Transverse colon (tissue), 4 donors: ENCODE data around the gene CACNA1S. TPM values are rescaled to one million over a fixed set of nuclear protein-coding genes. Genes with fewer than 3 reads are reported as not detected.

Source experiments
- DNase-seq: peaks from one replicate; pipeline ENCODE4 v3.0.0-alpha.2; 2019
- H3K27ac ChIP-seq, 4 donors: fragments of 200-600 bp; sonication (generic); 2 replicates each; pipeline ENCODE4 v1.5.1; 2016 to 2018; ENCODE audit warnings: inconsistent platforms in 4 of 4
- H3K27me3 ChIP-seq: fragments of 200-600 bp; sonication (generic); 2 replicates; pipeline ENCODE4 v1.5.1; 2017; ENCODE audit warnings: inconsistent platforms
- H3K36me3 ChIP-seq, 4 donors: fragments of 200-600 bp; sonication (generic); 2 replicates each; pipeline ENCODE4 v1.5.1; 2017 to 2019; ENCODE audit warnings: inconsistent platforms in 4 of 4
- H3K4me1 ChIP-seq, 4 donors: fragments of 200-600 bp; sonication (generic); 2 replicates each; pipeline ENCODE4 v1.5.1; 2017 to 2020; ENCODE audit warnings: inconsistent platforms in 4 of 4
- H3K4me3 ChIP-seq, 4 donors: fragments of 200-600 bp; sonication (generic); 1 replicate in 1 of 4; 2 replicates in 3 of 4; pipeline versions ENCODE4 v1.5.1 to v1.6.1; 2017 to 2019; ENCODE audit warnings: inconsistent platforms in 4 of 4
- H3K9me3 ChIP-seq, 2 donors: fragments of 200-600 bp; sonication (generic); 2 replicates each; pipeline ENCODE4 v1.5.1; 2017 to 2019; ENCODE audit warnings: inconsistent platforms in 2 of 2
- CTCF ChIP-seq, 5 experiments: fragments of 200-600 bp in 3 of 5; fragments of 450-650 bp in 2 of 5; sonication (generic) in 3 of 5; IDR thresholded peaks; 1 replicate in 2 of 5; 2 replicates in 3 of 5; pipeline ENCODE4 v1.5.1; 2016 to 2017; ENCODE audit warnings: antibody characterized with exemption in 5 of 5, inconsistent platforms in 3 of 5, mild to moderate bottlenecking in 2 of 5, moderate library complexity in 1 of 5
- EP300 ChIP-seq: sonication (generic); formaldehyde crosslinking; IDR thresholded peaks from one replicate; pipeline ENCODE4 v1.6.1; 2017; ENCODE audit warnings: antibody characterized with exemption, low read depth
- POLR2A ChIP-seq: fragments of 450-650 bp; IDR thresholded peaks from one replicate; pipeline ENCODE4 v1.6.1; 2016; ENCODE audit warnings: antibody characterized with exemption, mild to moderate bottlenecking, moderate library complexity
- POLR2AphosphoS5 ChIP-seq, 3 donors: sonication (generic); formaldehyde crosslinking; IDR thresholded peaks; one replicate each; pipeline ENCODE4 v1.6.1; 2016; ENCODE audit warnings: antibody characterized with exemption in 3 of 3
- WGBS, 2 donors: methylation state at CpG; one replicate each; pipeline ENCODE4 v1.1.5; 2018; ENCODE audit warnings: low coverage in 1 of 2; 5-methylcytosine and 5-hydroxymethylcytosine counted together
- in situ Hi-C, 4 donors: fragments of 200-750 bp; cut with MboI; loops; one replicate each; pipeline versions ENCODE4 v1.15.0 to v1.15.1; 2017; ENCODE audit warnings: low sequenced_read_pairs in 3 of 4, low pct_ligation_motif_present in 1 of 4, low pct_unique_long_range_greater_than_20kb in 1 of 4
- intact Hi-C: fragments of 100-400 bp; cut with DNase I; formaldehyde crosslinking; loops from one replicate; pipeline ENCODE4 v1.15.1; 2023; ENCODE audit warnings: low total_unique reads
- total RNA-seq, 4 donors: library from RNA; depleted of rRNA; stranded (reverse); fragments of >200 nt; gene quantifications; one replicate each; pipeline ENCODE4 v1.1.0, GENCODE V29; 2016

Gene CACNA1S
- total RNA-seq, 4 donors from 2014 or later, result not detected

GRCh38 chr1:201072922-201073321 lies 39.3 kb downstream of the CACNA1S start:
- intact Hi-C loops (no loop called here), in situ Hi-C loops (no loop called here)
- Histone ChIP-seq H3K27ac (no peak overlapping the region), H3K4me3 (no peak overlapping the region), H3K4me1 (no peaks in the 10 kb centered on the region), H3K36me3 (no peaks in the 10 kb centered on the region), H3K9me3 (no peaks in the 10 kb centered on the region), H3K27me3 (no peaks in the 10 kb centered on the region)
- no peak for TF ChIP-seq POLR2A
- TF ChIP-seq EP300, result no peak
- TF ChIP-seq POLR2AphosphoS5 (IDR thresholded peaks at IDR 0.05), result no peak
- TF ChIP-seq CTCF (IDR thresholded peaks at IDR 0.05), result no peak
- WGBS, 2 donors, result 88% methylated on average over 6 of the region's 6 CpGs; no CpG with 5 or more reads in 1 of the 2 donors
- no peak for DNase-seq

GRCh38 chr1:201072149-201072548 lies 40.1 kb downstream of the CACNA1S start:
- Histone ChIP-seq H3K9me3 (no peaks in the 10 kb centered on the region), H3K27ac (no peak overlapping the region), H3K27me3 (no peaks in the 10 kb centered on the region), H3K4me3 (no peak overlapping the region), H3K36me3 (no peaks in the 10 kb centered on the region), H3K4me1 (no peaks in the 10 kb centered on the region)
- in situ Hi-C loops, result no loop called here
- no peak for DNase-seq
- intact Hi-C loops, result no loop called here
- TF ChIP-seq POLR2A (no peak), EP300 (no peak), CTCF (IDR thresholded peaks at IDR 0.05) (no peak), POLR2AphosphoS5 (IDR thresholded peaks at IDR 0.05) (no peak)
- WGBS, 2 donors, result 62% methylated on average over 5 of the region's 5 CpGs; no CpG with 5 or more reads in 1 of the 2 donors

DNA sequence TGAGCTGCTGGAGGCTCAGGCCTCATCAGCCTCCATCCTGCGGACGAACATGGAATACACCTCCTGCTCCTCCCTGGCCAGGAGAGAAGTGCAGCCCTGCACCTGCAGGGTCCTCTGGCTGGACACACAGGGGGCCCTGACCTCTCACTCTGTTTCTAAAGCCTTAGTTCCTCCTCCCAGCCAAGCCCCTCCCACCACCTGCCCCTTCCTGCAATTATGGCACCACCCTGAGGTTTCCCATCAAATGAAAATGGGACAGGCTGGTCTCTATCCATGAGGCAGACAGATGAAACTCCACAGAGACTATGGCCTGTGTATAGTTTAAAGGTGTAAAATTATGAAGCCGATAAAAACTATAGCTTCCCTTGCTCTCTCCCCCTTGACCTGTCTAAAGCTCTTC lies 42.6 kb downstream of the CACNA1S start:
- intact Hi-C loops (no loop called here), in situ Hi-C loops (no loop called here)
- Histone ChIP-seq H3K4me3 (no peak overlapping the region), H3K9me3 (no peaks in the 10 kb centered on the region), H3K4me1 (no peaks in the 10 kb centered on the region), H3K27me3 (no peaks in the 10 kb centered on the region), H3K36me3 (no peaks in the 10 kb centered on the region), H3K27ac (no peak overlapping the region)
- DNase-seq, result no peak
- TF ChIP-seq CTCF (IDR thresholded peaks at IDR 0.05) (no peak), POLR2AphosphoS5 (IDR thresholded peaks at IDR 0.05) (no peak), EP300 (no peak), POLR2A (no peak)
- WGBS, 2 donors, result 71 to 91% methylated on average over 1 to 3 of the region's 3 CpGs

- no peak overlapping the region for H3K27ac ChIP-seq
- TF ChIP-seq CTCF (IDR thresholded peaks at IDR 0.05), result no peak
- TF ChIP-seq POLR2A, result no peak
- TF ChIP-seq POLR2AphosphoS5 (IDR thresholded peaks at IDR 0.05), result no peak
- H3K36me3 ChIP-seq, result no peaks in the 10 kb centered on the region
- no peaks in the 10 kb centered on the region for H3K27me3 ChIP-seq
- intact Hi-C loops, result no loop called here
- in situ Hi-C loops, result no loop called here
- no peaks in the 10 kb centered on the region for H3K4me1 ChIP-seq
- DNase-seq, result no peak
- H3K4me3 ChIP-seq, result no peak overlapping the region
- H3K9me3 ChIP-seq, result no peaks in the 10 kb centered on the region
- 70% methylated on average over 4 of the region's 4 CpGs; no CpG with 5 or more reads in 1 of the 2 donors for WGBS, 2 donors
These were observed 43.2 kb downstream of the CACNA1S start for GRCh38 chr1:201068976-201069375.
